Measurements from ENCODE around the gene CCDC107. TPM values are rescaled to one million over a fixed set of nuclear protein-coding genes. Genes with fewer than 3 reads are reported as not detected.

CCDC107 gene
- total and polyA plus RNA-seq, 8 donors: 9.2 to 25.6 (median 11.6) TPM

- intact Hi-C loops (cut with DNase I): no loop called here
- no peak for DNase-seq
- no peak overlapping the region for H3K27ac ChIP-seq
Observed at GRCh38 chr9:35617548-35617947, 40.5 kb upstream of the CCDC107 start.

DNA sequence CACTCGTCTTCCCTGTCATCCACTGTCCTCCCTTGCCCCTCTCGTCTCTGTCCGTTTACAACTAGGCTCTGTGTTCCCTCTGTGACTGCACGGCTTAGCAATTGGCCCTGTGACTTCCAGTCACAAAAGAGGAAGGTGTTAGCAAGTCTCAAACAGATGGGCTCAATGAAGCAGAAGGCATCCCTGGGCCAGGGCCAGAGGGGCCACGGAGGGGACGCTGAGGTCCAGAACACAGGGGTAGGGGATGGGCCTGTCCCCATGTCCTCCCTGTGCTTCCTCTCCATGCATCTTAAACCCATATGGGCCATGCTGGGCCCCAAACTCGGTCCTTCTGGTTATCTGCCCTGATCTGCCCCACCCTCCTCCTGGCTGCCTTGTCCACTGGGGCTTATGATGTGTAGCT lies 39.8 kb upstream of the CCDC107 start, which contains the start of gene CD72:
TSS of gene CD72 (minus strand) at position 89 of the 403 bp plus-strand sequence. CDS start 110 bp downstream, outside the sequence.
- H3K4me3 ChIP-seq: peak within 1 kb of the TSS; percentile 19 to 39
- intact Hi-C loops (cut with DNase I): no loop called here
- no peaks in the 10 kb centered on the region for H3K36me3 ChIP-seq
- TF ChIP-seq, protein P1, sequence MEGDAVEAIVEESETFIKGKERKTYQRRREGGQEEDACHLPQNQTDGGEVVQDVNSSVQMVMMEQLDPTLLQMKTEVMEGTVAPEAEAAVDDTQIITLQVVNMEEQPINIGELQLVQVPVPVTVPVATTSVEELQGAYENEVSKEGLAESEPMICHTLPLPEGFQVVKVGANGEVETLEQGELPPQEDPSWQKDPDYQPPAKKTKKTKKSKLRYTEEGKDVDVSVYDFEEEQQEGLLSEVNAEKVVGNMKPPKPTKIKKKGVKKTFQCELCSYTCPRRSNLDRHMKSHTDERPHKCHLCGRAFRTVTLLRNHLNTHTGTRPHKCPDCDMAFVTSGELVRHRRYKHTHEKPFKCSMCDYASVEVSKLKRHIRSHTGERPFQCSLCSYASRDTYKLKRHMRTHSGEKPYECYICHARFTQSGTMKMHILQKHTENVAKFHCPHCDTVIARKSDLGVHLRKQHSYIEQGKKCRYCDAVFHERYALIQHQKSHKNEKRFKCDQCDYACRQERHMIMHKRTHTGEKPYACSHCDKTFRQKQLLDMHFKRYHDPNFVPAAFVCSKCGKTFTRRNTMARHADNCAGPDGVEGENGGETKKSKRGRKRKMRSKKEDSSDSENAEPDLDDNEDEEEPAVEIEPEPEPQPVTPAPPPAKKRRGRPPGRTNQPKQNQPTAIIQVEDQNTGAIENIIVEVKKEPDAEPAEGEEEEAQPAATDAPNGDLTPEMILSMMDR (IDR thresholded peaks at IDR 0.05): no peak
- H3K9me3 ChIP-seq: no peaks in the 10 kb centered on the region
- H3K4me1 ChIP-seq: peaks cover 6 to 34% of the 10 kb centered on the region in 2 donors
- ATAC-seq (peak; percentile 38), DNase-seq (no peak)
- H3K27ac ChIP-seq: peak within 1 kb of the TSS in 1 of 2 donors; percentile 28
- H3K27me3 ChIP-seq: peaks cover 0 to 8% of the 10 kb centered on the region in 2 donors

More at GRCh38 chr9:35617548-35617947, 40.5 kb upstream of the CCDC107 start:
- no peaks in the 10 kb centered on the region for H3K36me3 ChIP-seq
- H3K9me3 ChIP-seq: no peaks in the 10 kb centered on the region
- TF ChIP-seq, protein P1 (IDR thresholded peaks at IDR 0.05): no peak
- no peak for ATAC-seq
- H3K27me3 ChIP-seq: peaks cover 0 to 8% of the 10 kb centered on the region in 2 donors
- H3K4me3 ChIP-seq: peak overlapping the region; percentile 19 to 39
- peaks cover 6 to 34% of the 10 kb centered on the region in 2 donors for H3K4me1 ChIP-seq

GRCh38 chr9:35618854-35619799 lies 39.0 kb upstream of the CCDC107 start:
- Histone ChIP-seq H3K27ac (peak overlapping the region in 1 of 2 donors; percentile 18), H3K9me3 (no peaks in the 10 kb centered on the region), H3K27me3 (peaks cover 0 to 8% of the 10 kb centered on the region in 2 donors), H3K36me3 (no peaks in the 10 kb centered on the region), H3K4me3 (no peak overlapping the region), H3K4me1 (peaks cover 6 to 34% of the 10 kb centered on the region in 2 donors)
- ATAC-seq (peak; percentile 31), DNase-seq (peak in 2 of 4 donors; percentile 13 to 60)
- TF ChIP-seq, protein P1 (IDR thresholded peaks at IDR 0.05): no peak
- intact Hi-C loops (cut with DNase I): no loop called here

- no peak for ATAC-seq
- H3K36me3 ChIP-seq: no peaks in the 10 kb centered on the region
- peaks cover 6 to 34% of the 10 kb centered on the region in 2 donors for H3K4me1 ChIP-seq
- intact Hi-C loops (cut with DNase I): no loop called here
- no peak for DNase-seq
- no peaks in the 10 kb centered on the region for H3K9me3 ChIP-seq
- TF ChIP-seq, protein P1 (IDR thresholded peaks at IDR 0.05): no peak
- H3K4me3 ChIP-seq: no peak overlapping the region
- no peak overlapping the region for H3K27ac ChIP-seq
- peaks cover 0 to 8% of the 10 kb centered on the region in 2 donors for H3K27me3 ChIP-seq
Observed at GRCh38 chr9:35619800-35620158, 38.3 kb upstream of the CCDC107 start.

DNA sequence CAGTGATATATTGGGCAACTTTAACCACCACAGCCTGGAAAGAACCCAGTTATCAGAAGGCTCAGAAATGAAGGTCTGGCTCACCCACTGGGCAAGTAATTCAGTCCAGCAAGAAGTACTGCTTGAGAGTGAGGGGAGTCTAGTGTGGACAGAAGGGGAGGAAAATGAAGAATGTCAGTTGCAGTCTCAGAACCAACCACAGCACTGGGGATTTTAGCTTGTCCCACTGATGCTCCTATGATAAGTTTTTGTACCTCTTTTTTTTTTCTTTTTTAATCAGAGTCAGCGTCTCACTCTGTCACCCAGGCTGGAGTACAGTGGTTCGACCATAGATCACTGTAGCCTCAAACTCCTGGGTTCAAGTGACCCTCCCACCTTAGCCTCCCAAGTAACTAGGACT lies 30.5 kb upstream of the CCDC107 start:
- Histone ChIP-seq H3K9me3 (no peaks in the 10 kb centered on the region), H3K4me3 (no peak overlapping the region), H3K27ac (no peak overlapping the region), H3K27me3 (no peaks in the 10 kb centered on the region), H3K4me1 (no peaks in the 10 kb centered on the region), H3K36me3 (no peaks in the 10 kb centered on the region)
- DNase-seq (no peak), ATAC-seq (no peak)
- TF ChIP-seq, protein P1 (IDR thresholded peaks at IDR 0.05): no peak
- intact Hi-C loops (cut with DNase I): no loop called here

All from left lung (tissue), 10 donors.